HEK293 (cell line): ENCODE measurements around the gene SLC22A14.

Experiments used
- CTCF ChIA-PET: fragments of 350-600 bp; formaldehyde crosslinking; extraction: SDS; loops from one replicate; lab custom pipeline; 2021; ENCODE audit warnings: antibody characterized with exemption; lab: Yijun Ruan, JAX
- POLR2A ChIA-PET: fragments of 300-600 bp; formaldehyde crosslinking; extraction: SDS; loops from one replicate; lab custom pipeline; 2020; ENCODE audit warnings: antibody characterized with exemption, inconsistent platforms; lab: Yijun Ruan, JAX
- H3K27ac ChIP-seq: fragments of 200-500 bp; sonication (Bioruptor generic); 2 replicates; pipeline ENCODE4 v1.5.1; 2014; ENCODE audit warnings: low read depth, low read length, control low read depth, inconsistent platforms; ENCODE audit errors: extremely low read depth
- H3K36me3 ChIP-seq, 2 experiments: fragments of 200-500 bp in 1 of 2; sonication (Bioruptor generic) in 1 of 2; 1 replicate in 1 of 2; 2 replicates in 1 of 2; pipeline ENCODE4 v1.5.1; 2014 to 2017; ENCODE audit warnings: inconsistent platforms in 2 of 2, low read length in 2 of 2; ENCODE audit not compliant: control insufficient read depth in 2 of 2, insufficient read depth in 1 of 2
- H3K4me1 ChIP-seq: fragments of 200-500 bp; sonication (Bioruptor generic); 2 replicates; pipeline ENCODE4 v1.5.1; 2014; ENCODE audit warnings: mild to moderate bottlenecking, low read length, inconsistent platforms; ENCODE audit not compliant: control insufficient read depth, insufficient read depth
- H3K4me3 ChIP-seq: 2 replicates; pipeline ENCODE4 v1.5.1; 2011; ENCODE audit warnings: low read depth, mild to moderate bottlenecking, control low read depth, low read length, moderate library complexity
- H3K9me3 ChIP-seq: fragments of 200-500 bp; sonication (Bioruptor generic); 2 replicates; pipeline ENCODE4 v1.5.1; 2014; ENCODE audit warnings: low read depth, low read length, inconsistent platforms; ENCODE audit not compliant: control insufficient read depth, insufficient read depth
- BCL11A ChIP-seq: fragments of 450-650 bp; formaldehyde crosslinking; IDR thresholded peaks from 2 replicates; pipeline ENCODE4 v1.5.1; 2016; ENCODE audit warnings: low read depth, missing biosample characterization, missing genetic modification characterization
- KLF16 ChIP-seq: fragments of 450-650 bp; formaldehyde crosslinking; IDR thresholded peaks from 2 replicates; pipeline ENCODE4 v1.5.1; 2017; ENCODE audit warnings: missing biosample characterization, missing genetic modification characterization
- KLF7 ChIP-seq: fragments of 450-650 bp; formaldehyde crosslinking; IDR thresholded peaks from 2 replicates; pipeline ENCODE4 v1.5.1; 2016; ENCODE audit warnings: missing biosample characterization, missing genetic modification characterization, borderline replicate concordance
- KLF9 ChIP-seq: fragments of 450-650 bp; formaldehyde crosslinking; IDR thresholded peaks from 2 replicates; pipeline ENCODE4 v1.5.1; 2016; ENCODE audit warnings: missing biosample characterization, missing genetic modification characterization, low read depth
- PRDM2 ChIP-seq: fragments of 450-650 bp; formaldehyde crosslinking; IDR thresholded peaks from 2 replicates; pipeline ENCODE4 v1.5.1; 2016; ENCODE audit warnings: missing biosample characterization, missing genetic modification characterization, borderline replicate concordance
- PRDM6 ChIP-seq: fragments of 450-650 bp; formaldehyde crosslinking; IDR thresholded peaks from 2 replicates; pipeline ENCODE4 v1.5.1; 2017; ENCODE audit warnings: missing biosample characterization, missing genetic modification characterization
- REST ChIP-seq: fragments of 450-650 bp; formaldehyde crosslinking; IDR thresholded peaks from 2 replicates; pipeline ENCODE4 v1.5.1; 2016; ENCODE audit warnings: missing biosample characterization, missing genetic modification characterization
- ZBTB49 ChIP-seq: fragments of 450-650 bp; formaldehyde crosslinking; IDR thresholded peaks from 2 replicates; pipeline ENCODE4 v1.5.1; 2016; ENCODE audit warnings: missing biosample characterization, missing genetic modification characterization, low read depth
- ZBTB7A ChIP-seq: fragments of 450-650 bp; formaldehyde crosslinking; IDR thresholded peaks from 2 replicates; pipeline ENCODE4 v1.5.1; 2016; ENCODE audit warnings: low read depth, missing biosample characterization, missing genetic modification characterization
- ZEB2 ChIP-seq: fragments of 450-650 bp; formaldehyde crosslinking; IDR thresholded peaks from 2 replicates; pipeline ENCODE4 v1.5.1; 2016; ENCODE audit warnings: missing biosample characterization, missing genetic modification characterization
- ZNF24 ChIP-seq: fragments of 450-650 bp; formaldehyde crosslinking; IDR thresholded peaks from 2 replicates; pipeline ENCODE4 v1.5.1; 2016; ENCODE audit warnings: missing biosample characterization, missing genetic modification characterization
- ZNF488 ChIP-seq: fragments of 450-650 bp; formaldehyde crosslinking; IDR thresholded peaks from 2 replicates; pipeline ENCODE4 v1.5.1; 2016; ENCODE audit warnings: missing biosample characterization, missing genetic modification characterization
- ZNF501 ChIP-seq: fragments of 450-650 bp; formaldehyde crosslinking; IDR thresholded peaks from 2 replicates; pipeline ENCODE4 v1.5.1; 2016; ENCODE audit warnings: missing biosample characterization, missing genetic modification characterization
- ZNF521 ChIP-seq: fragments of 450-650 bp; formaldehyde crosslinking; IDR thresholded peaks from 2 replicates; pipeline ENCODE4 v1.5.1; 2017; ENCODE audit warnings: missing biosample characterization, mild to moderate bottlenecking, missing genetic modification characterization
- ZNF555 ChIP-seq: fragments of 450-650 bp; formaldehyde crosslinking; conservative IDR thresholded peaks from 2 replicates; pipeline ENCODE4 v1.5.1; 2017; ENCODE audit warnings: missing biosample characterization, mild to moderate bottlenecking, missing genetic modification characterization, inconsistent platforms
- ZNF571 ChIP-seq: fragments of 450-650 bp; formaldehyde crosslinking; IDR thresholded peaks from 2 replicates; pipeline ENCODE4 v1.5.0; 2017; ENCODE audit warnings: missing biosample characterization, missing genetic modification characterization
- ZNF704 ChIP-seq: fragments of 450-650 bp; formaldehyde crosslinking; IDR thresholded peaks from 2 replicates; pipeline ENCODE4 v1.5.1; 2016; ENCODE audit warnings: missing biosample characterization, missing genetic modification characterization
- ZNF707 ChIP-seq: fragments of 450-650 bp; formaldehyde crosslinking; IDR thresholded peaks from 2 replicates; pipeline ENCODE4 v1.5.1; 2016; ENCODE audit warnings: missing biosample characterization, missing genetic modification characterization
- ZNF791 ChIP-seq: fragments of 450-650 bp; formaldehyde crosslinking; IDR thresholded peaks from 2 replicates; pipeline ENCODE4 v1.5.1; 2016; ENCODE audit warnings: missing biosample characterization, missing genetic modification characterization

SLC22A14 gene

GRCh38 chr3:38365469-38366062 lies 83.5 kb downstream of the SLC22A14 start:
- Histone ChIP-seq H3K27ac (no peak overlapping the region), H3K36me3 (peaks cover 0 to 97% of the 10 kb centered on the region in 2 experiments; a peak in 1 of 3 replicates), H3K9me3 (no peaks in the 10 kb centered on the region), H3K4me1 (no peaks in the 10 kb centered on the region), H3K4me3 (no peak overlapping the region)
- TF ChIP-seq KLF9 (tag by site-specific recombination) (no peak), KLF7 (tag by site-specific recombination) (no peak), BCL11A (tag by site-specific recombination) (no peak), ZBTB7A (tag by site-specific recombination) (no peak), ZNF24 (tag by site-specific recombination) (no peak), ZNF521 (no peak), ZNF488 (tag by site-specific recombination) (no peak)
- ChIA-PET POLR2A (no interaction called here), CTCF (no interaction called here)

- H3K4me1 ChIP-seq = no peaks in the 10 kb centered on the region
- H3K9me3 ChIP-seq = no peaks in the 10 kb centered on the region
- no peak overlapping the region for H3K27ac ChIP-seq
- POLR2A ChIA-PET = no interaction called here
- peaks cover 0 to 98% of the 10 kb centered on the region in 2 experiments; a peak in 1 of 3 replicates for H3K36me3 ChIP-seq
- TF ChIP-seq ZNF555 (tag by site-specific recombination) (no peak), ZEB2 (no peak), ZNF571 (tag by site-specific recombination) (no peak), ZBTB49 (no peak), KLF16 (tag by site-specific recombination) (no peak), PRDM6 (no peak), ZNF501 (tag by site-specific recombination) (no peak), ZNF704 (no peak), ZNF707 (tag by site-specific recombination) (no peak), REST (tag by site-specific recombination) (no peak), PRDM2 (tag by site-specific recombination) (no peak), ZNF791 (no peak)
- TF ChIP-seq, all 188 proteins: peak for 0
- H3K4me3 ChIP-seq = no peak overlapping the region
- CTCF ChIA-PET = no interaction called here
Measured at GRCh38 chr3:38366082-38366481, 84.0 kb downstream of the SLC22A14 start.
